ENCODE data around the gene ARFIP1.

The ARFIP1 gene

DNA sequence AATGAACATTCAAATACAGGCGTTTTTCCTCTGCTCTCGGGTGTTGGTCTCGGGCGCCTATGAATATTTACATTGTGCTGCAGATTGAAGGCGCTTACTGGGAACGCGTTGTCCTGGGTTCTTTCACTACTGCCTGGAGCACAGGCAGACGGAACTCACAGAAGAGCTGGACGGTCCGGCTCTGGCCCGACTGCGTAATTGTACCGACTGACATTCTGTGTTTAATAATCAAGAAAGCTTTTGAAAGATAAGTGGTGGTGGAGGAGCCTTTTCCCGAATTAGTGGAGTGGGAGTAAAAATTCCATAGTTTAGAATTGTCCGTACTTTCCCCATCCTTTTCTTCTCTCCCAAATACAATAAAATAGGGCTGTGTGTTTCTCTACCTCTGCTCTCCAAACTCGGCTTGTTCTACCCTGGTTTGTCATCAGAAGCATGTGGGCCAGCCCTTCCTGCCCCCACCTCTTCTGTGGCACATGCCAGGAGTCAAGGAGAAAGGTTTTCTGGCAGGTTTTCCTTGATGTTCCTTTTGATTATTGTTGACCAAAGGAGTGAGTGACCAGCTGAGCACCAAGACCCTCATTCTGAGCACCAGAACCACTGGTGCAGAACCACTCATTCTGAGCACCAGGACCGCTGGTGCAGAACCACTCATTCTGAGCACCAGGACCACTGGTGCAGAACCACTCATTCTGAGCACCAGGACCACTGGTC lies 158.6 kb downstream of the ARFIP1 start:
- no peak for DNase-seq (ENCODE audit: low read depth in 2 of 2)

DNA sequence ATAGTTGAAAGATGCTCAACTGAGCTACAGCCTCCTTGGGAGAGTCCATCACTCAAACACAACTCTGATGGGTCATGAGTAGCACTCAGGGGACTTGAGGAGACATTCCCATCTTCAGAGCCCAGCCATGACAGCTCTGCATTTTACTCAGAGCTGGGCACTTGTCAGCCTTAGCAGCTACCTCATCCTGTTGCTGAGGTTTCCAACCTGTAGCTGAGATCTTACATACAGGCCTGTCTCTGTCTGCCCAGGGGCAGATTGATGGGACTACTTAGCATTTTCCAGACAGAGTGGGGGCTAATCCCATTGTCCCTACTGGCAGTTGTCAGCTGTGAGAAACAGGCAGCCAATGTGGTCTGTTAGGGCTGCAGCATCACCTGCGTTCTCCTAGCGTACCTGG lies 159.9 kb downstream of the ARFIP1 start:
- no peak for DNase-seq (ENCODE audit: low read depth in 2 of 2)

DNA sequence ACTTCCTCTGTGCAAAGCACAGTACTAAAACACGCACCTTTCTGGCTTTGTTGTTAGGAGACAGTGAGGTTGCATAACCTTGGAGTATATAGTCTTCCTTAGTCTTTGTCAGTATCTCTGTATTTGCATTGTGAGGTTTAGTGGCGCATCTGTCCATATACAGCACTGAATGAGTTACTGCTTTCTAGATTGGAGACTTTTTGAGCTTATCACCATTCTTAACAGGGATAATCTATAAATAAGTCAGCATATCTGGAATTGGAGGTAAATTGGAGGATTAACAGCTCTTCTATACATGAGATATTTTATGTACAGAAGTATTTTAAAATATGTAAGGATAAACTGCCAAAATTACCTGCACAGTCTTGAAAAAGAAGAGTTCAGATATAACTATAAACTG lies 160.7 kb downstream of the ARFIP1 start:
- no peak for DNase-seq (ENCODE audit: low read depth in 2 of 2)

DNA sequence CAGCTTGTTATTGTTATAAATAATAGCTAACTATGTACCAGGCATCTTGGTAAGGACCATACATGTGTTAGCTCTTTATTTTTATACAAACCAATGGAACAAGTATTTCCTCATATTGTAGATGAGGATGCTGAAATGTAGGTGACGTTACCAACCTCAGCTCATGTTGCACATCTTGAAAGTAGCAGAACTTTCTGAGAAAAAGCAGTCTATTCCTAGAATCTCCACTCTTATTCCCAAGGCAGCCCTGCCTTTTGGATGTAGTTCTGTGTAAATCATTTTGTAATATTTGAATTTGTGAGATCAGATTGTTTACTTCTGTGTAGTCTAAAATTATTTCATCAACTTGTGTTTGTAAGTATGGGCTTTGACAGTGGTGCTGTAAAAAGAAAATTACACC lies 161.7 kb downstream of the ARFIP1 start:
- no peak for DNase-seq (ENCODE audit: low read depth in 2 of 2)

DNA sequence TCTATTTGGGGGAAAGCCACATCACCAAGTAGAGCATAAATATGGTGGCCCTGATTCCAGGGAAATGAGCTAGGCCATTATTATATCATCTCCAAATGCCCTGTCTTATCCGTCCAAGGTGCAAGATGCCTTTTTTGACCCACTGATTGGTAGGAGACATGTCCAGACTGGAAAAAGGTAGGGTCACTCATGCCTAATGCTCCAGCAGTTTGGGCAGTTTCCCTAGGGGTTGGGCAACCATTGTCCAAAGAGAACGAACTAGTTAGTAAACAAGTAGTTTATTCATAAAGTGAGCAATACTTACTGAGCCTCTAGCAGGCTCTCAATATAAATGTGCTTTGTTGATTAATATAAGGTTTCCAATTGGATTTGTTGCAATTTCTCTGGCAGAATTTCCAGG lies 162.6 kb downstream of the ARFIP1 start:
- DNase-seq (ENCODE audit: low read depth in 2 of 2) = no peak

DNA sequence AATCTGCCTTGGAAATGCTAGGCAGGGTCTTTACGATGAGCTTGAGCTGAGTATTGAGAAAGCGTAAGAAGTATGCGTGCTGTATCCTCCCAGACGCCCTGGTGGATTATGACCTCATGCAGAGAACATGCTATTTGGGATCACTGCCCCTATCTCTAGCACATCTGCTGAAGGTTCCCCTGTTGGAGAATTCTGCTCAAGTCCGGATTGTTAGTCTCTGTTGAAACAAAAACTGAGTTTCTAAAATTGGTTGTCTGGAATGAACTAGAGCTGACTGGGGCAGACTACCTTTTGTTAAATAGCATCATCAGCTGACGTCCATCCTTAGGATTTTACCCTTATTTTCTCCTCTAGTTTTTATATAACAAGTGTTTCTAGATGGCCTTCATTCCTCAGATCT lies 163.9 kb downstream of the ARFIP1 start:
- peak; percentile 71 to 75 for DNase-seq (ENCODE audit: low read depth in 2 of 2)

DNA sequence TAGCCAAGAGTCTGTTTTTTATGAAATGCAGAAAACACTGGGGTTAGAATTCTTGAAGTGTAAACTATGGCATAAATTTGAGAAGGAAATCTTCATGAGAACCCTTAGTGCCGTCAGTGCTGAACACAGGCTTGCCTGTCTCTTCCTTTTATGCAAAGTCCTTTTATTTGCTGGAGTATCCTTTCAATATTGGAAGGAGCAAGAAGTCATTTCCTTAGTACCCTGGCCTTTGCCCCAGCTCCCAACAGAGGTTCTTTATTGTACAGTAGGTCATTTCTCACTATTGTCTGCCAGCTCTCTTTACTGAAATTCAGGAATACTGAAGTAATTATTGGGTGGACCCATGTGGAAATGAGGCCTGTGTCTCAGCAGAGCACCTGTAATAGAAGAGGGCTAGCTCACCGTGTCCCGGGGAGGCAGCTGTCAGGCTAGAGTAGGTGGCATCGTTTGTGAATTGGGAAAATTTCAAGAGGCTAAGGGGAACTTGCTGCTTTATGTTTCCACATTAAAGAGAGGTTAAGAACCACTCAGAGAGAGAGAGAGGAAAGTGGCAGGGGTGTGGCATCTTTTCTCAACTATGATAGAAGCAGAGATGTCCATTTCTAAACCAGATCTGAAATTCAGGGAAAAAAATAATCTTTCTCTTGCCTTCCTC lies 165.0 kb downstream of the ARFIP1 start:
- no peak for DNase-seq (ENCODE audit: low read depth in 2 of 2)

DNA sequence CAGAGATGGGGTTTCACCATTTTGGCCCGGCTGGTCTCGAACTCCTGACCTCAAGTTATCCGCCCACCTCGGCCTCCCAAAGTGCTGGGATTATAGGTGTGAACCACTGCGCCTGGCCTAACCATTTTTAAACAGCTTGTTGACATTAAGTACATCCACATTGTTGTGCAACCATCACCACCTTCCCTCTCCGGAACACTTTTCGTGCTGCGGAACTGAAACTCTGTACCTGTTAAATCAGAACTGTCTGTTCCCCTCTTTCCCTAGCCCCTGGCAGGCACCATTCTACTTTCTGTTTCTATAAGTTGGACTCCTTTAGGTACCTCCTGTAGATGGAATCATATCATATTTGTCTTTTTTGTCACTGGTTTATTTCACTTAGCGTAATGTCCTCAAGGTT lies 165.9 kb downstream of the ARFIP1 start:
- DNase-seq (ENCODE audit: low read depth in 2 of 2) = no peak

DNA sequence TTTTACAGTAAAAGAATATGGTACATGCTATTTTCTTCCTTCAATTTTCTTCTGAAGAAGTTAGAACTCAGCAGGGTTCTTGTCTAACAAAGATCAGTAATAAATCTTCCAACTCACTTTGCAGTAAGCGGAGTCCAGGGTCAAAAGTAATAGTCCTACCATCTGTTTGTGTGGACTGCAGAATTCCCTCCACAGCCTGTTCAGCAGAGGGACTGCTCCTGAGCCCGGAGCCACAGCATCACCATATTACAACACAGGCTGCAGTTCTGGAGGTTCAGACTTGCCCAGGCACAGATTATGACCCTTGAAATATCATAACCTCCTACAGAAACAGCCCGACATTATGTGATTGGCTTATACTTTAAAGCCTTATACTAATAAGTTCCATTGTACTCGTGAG lies 166.7 kb downstream of the ARFIP1 start:
- DNase-seq (ENCODE audit: low read depth in 2 of 2) = no peak

DNA sequence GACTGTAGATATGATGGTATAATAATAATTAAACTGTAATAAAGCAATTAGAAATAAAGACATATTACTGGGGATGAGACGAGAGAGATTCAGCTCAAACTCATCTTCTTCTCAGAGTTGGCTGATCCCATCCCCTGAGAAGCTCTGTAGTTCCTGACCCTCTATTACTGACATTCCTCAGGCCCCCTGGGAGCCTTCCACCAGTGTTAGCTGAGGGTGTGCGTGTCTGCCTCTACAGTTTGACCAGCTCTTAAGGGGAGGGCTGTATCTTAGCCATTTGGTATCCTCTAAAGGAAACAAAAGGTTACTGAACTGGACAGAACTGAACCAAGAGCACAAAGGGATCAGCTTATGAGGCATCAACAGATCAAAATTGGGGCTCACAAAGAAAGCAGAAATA lies 167.6 kb downstream of the ARFIP1 start:
- DNase-seq (ENCODE audit: low read depth in 2 of 2) = no peak

DNA sequence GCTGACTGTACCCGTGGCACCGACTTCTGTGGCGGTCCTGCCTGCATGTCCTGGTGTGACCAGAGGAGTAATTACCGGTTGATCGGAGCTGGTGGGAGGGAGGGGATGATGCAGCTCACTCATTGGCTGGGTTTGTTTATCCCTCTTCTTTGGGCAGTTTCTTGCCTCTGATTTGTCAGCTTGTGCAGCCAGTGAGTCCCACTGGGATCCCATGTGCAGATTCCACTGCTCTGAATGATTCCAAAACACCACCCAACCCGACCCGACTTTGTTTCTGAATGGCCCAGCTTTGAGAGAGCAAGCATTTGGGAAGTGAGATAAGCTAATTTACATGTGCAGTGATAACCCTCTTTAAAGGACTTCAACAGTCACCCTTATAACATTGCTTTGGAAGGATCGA lies 170.2 kb downstream of the ARFIP1 start:
- no peak for DNase-seq (ENCODE audit: low read depth in 2 of 2)

DNA sequence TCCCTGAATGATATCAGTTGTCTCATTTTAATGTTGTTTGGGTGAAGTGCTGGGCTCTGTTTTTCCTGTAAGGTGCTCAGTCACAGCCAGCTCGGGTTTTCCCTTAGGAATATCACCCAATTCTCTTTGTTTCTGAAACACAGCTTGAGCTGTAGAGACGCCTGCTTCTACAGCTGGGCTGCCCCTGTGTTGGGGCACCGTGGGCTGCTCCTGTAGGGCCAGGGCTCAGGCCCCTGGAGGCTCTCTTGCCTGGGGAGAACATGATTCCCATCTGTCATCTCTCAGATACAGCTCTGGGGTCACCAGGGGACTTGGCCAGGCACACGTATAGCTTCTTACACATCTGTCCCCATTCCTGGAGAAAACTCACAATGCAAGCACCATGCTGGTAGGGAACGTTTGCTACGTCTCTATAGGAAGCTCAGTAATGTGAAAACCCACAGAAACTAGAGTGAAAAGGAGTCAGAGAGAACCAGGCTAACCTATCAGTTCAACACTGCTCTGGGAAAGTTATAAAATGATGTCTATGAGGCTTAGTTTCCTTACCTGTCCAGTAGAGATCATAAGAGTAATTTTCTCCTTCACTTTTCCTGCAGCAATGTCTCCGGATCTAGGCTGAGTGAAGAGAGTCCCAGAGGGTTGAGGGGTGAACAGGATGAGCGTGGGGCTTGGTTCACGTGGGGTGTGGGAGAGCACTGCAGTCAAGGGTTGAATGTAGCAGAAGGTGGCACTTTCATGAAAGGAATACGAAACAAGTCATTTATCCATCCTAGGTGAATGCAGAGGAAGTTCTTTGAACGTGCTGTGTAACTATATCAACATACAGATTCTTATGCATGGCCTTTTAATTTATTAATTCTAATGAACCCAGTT lies 170.9 kb downstream of the ARFIP1 start:
- no peak for DNase-seq (ENCODE audit: low read depth in 2 of 2)

DNA sequence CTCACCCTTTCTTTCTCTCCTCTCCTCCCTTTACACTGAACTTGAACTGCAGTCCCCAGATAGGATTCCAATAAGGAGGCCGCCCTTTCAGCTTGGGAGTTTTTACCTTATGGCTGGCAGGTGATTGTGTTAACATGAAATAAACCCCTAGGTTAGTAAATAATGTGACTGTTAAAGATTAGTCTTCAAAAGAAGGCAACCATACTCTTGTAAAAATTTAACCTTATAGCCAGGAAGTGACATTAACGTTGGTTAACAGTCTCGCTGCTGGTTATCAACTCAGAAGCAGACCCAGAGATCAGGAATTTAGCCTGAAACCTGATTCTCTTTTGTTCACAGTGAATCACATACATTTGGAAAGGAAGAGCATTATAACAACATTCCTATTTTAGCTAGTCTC lies 171.6 kb downstream of the ARFIP1 start:
- no peak for DNase-seq (ENCODE audit: low read depth in 2 of 2)

DNA sequence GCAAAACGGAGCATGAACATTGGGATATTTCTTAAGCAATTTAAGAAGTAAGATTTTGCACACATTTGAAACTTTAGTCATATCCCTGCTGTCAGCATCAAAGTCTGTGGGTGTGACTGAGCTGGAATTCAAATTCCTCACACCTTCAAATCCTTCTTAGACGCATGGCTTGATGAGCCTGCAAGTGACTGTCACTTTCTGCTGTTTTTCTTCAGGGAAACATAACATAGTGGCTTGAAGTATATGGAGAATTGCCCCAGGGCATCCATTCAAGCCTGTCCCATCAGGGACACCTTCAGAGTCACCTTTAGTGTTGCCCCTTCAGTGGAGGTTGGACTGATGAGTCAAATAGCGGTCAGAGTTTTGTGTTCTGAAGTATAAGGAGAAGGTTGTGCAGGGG lies 173.8 kb downstream of the ARFIP1 start:
- DNase-seq (ENCODE audit: low read depth in 2 of 2) = no peak

DNA sequence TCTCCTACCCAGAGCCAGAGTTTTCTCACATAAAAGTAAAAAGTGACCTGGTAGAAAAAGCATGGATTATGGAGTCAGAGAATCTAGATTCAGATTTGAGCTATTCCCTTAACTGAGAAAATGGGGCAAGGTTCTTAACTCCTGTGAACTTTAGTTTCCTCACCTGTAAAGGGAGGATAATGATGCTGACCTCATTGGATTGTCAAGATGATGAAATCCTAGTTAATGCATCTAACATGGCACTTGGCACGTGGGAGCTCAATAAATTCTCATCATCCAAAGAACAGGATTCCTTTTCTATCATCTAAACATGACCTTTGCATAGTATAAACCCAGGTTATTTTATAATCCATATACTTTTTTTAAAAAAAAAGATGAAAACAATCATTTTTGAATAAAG lies 175.0 kb downstream of the ARFIP1 start:
- no peak for DNase-seq (ENCODE audit: low read depth in 2 of 2)

DNA sequence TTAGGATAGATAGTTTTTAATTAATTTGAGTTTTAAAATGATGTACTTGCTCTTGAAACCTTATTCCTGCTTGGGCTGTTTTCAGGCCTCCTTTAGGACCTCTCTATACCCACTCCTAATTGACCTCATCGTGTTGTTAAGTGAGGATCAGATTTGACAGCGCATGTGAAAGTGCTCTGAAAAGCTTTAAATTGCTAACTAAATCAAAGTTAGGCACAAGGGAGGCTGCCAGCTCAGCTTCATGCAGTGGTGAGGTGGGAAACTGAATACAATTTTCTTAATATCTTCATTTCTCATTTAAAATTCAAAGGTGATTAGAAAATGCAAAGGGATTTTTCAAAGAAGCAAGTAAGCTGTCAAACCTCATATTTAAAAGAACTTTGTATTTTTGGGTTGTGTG lies 176.4 kb downstream of the ARFIP1 start:
- DNase-seq (ENCODE audit: low read depth in 2 of 2) = no peak

DNA sequence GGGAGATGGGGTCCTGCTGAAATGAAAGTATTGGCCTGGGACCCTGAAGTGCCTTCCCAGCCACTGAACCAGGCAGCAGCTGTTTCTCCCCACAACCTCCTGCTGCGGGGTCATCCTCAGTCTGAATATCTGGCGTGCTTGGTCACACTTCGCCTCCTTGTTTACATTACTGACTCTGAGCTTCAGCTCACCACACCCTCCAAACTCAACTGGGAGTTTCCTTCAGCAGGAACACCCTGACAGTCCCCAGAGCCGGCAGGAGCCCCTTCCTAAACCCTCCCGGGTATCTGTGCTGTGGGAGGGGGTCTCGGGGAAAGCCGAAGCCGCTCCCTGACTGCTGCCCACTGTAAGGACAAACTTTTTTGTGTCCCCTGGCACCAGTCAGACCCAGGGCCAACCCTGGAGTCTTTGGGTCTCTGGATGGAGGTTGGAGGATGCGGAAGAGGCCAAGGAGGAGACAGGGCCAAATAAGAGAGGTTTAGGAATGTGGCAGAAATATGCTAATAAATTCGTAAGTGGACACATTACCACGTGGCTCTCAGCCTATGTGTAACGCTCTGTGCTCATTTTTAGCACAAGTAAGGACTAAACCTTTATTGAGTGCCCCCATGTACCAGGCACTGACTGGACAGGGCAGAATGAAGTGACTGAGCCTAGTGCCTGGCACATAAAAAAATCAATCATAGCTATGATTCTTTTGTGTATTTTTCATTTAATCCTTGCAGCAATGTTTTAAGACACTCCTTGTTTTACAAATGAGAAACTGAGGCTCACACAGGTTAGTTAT lies 177.1 kb downstream of the ARFIP1 start:
- DNase-seq (ENCODE audit: low read depth in 2 of 2) = no peak

DNA sequence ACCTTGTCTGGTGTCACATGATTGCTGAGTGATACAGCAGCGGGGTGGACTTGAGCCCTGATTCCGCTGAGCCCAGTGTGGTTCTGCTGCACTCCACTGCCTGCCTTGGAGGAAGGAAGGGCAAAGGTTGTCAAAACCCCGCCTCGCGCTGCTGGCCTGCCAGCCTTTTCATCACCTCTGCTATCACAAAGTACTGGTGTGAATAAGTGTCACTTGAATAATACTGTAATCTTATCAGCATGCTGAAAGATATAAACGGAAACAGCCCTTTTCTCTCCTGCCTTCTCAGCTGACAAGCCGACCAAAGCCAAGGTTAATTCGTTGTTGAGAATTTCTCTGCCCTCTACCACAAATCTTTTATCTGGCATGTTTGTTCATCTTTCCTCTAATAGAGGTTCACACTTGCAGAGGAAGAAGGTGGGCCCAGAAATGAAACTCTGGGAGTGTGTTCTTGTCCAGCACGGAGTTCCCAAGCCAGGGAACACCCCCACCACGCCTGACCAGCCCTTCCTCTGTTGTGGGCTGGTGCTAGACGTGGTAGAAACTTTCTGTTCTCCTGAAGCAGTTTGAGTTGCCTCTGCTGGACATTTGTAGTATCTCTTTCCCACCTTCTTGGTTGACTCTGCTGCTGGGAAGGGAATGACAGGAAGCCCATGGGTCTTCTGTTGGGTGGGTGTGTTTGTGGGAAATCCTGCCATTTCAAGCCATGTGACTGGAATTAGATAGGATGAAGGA lies 177.8 kb downstream of the ARFIP1 start:
- no peak for DNase-seq (ENCODE audit: low read depth in 2 of 2)

DNA sequence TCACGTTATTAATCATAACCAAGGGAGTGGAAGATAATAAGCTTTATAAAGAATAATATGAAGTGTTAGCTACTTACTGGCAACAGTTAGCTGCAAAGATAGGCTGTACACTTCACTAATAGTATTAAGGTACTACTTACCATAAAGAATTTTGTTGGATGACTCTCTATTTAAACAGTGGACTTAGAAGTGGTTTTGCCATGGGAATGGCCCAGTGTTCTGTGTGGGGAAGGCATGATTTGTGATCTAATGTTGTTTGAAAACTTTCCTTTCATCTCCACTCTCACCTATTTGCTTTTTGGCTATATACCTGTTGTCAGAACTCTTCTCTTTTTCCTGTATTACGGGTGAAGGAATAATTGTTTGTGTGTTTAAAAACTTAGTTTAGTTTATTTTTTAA lies 179.3 kb downstream of the ARFIP1 start:
- no peak for DNase-seq (ENCODE audit: low read depth in 2 of 2)

DNA sequence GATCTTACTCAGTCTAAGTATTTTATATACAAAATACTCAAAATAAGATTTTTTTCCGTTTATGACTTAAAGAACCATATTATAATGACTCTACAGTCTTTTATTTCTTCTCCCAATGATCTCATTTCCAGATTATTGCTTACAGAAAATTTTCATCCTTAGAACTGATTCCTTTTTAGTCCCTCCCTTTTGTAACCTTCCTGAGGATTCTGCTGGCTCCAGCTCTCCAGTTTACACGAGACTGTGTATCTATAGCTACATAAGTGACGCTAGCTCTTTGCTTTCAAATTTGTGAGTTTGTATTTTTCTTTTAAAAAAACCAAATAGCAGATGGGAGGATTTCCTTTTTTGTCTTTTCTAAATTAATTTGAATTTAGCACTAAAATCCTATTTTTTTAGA lies 180.3 kb downstream of the ARFIP1 start:
- DNase-seq (ENCODE audit: low read depth in 2 of 2) = no peak

DNA sequence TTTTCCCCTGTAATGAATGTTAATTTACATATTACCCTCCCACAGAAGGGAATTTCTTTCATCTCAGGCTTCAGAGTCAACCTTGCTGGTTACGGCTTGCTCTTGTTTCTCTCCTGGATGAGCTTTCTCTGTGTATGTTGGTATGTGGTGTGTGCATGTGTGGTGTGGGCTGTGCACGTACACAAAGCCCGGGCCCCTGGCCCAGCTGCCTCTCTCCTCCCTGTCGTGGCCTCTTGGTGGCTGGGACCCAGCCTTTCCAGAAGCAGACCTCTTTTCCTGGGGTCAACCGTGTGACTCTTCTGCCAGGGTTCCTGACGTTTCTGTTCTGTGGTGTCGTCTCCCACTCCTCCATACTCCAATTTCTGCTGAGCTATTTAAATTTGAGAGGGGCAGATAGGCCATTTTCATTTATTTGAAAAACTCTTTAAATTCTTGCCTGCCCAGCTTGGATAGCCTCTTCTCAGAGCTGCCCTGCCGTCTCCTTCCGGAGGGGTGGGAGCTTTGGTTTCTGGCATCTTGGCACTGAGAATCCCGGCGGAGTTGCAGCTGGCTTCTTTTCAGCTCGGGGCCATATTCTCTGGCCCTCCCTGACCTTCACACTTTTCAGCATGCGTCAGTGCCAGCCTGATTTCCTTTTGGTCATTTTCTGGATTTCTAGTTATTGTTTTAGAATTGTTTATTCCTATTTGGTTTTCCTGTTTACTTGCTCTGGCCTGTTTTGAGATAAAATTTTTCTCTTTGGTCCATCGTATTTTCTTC lies 181.4 kb downstream of the ARFIP1 start:
- DNase-seq (ENCODE audit: low read depth in 2 of 2) = no peak

Data from fibroblast of skin of left quadriceps (primary cell).